A549 (cell line): Measurements from ENCODE around the gene TMEM175. TPM values are rescaled to one million over a fixed set of nuclear protein-coding genes. Genes with fewer than 3 reads are reported as not detected.
"Not testable (repeated sequence)": the region's sequence is repeated elsewhere in the genome, so short reads cannot be mapped to it uniquely, and the experiment has no call there.

Experiments
- ATAC-seq, 2 experiments: fragments of 200-7000 bp in 1 of 2; fragments of >200 bp in 1 of 2; cut with Nextera tagmentation in 1 of 2; cut with Tn5 transposase in 1 of 2; 3 replicates each; pipeline versions ENCODE4 v1.8.0 to v1.9.1; 2018 to 2020; ENCODE audit warnings: mild to moderate bottlenecking in 1 of 2, moderate library complexity in 1 of 2
- CTCF ChIA-PET: fragments of 300-600 bp; sonication (Branson Sonifier 250); formaldehyde crosslinking; extraction: SDS; loops from one replicate; lab custom pipeline; 2021; ENCODE audit warnings: antibody characterized with exemption, inconsistent platforms; lab: Yijun Ruan, JAX
- POLR2A ChIA-PET: fragments of 350-600 bp; formaldehyde crosslinking; extraction: SDS; loops from one replicate; lab custom pipeline; 2021; ENCODE audit warnings: antibody characterized with exemption, inconsistent platforms; lab: Yijun Ruan, JAX
- DNase-seq, 2 experiments: peaks; one replicate each; pipeline versions ENCODE4 v3.0.0 to v3.0.0-alpha.2; 2011 to 2016; ENCODE audit warnings: low read depth in 1 of 2, low spot score in 1 of 2
- FAIRE-seq: peaks from 2 replicates; lab custom pipeline; 2011; peaks lifted over from hg19 to GRCh38; lab: Jason Lieb, UNC
- H3K27ac ChIP-seq, 2 experiments: fragments of >200 bp; sonication (Bioruptor Twin); formaldehyde crosslinking; 3 replicates each; pipeline ENCODE4 v1.5.1; 2016 to 2017
- H3K4me1 ChIP-seq: fragments of >200 bp; sonication (Bioruptor Twin); formaldehyde crosslinking; 3 replicates; pipeline ENCODE4 v1.6.1; 2016
- H3K4me2 ChIP-seq: fragments of >200 bp; sonication (Bioruptor Twin); formaldehyde crosslinking; 3 replicates; pipeline ENCODE4 v1.6.1; 2016
- H3K4me3 ChIP-seq: fragments of >200 bp; sonication (Bioruptor Twin); formaldehyde crosslinking; 3 replicates; pipeline ENCODE4 v1.5.1; 2016
- H3K9me3 ChIP-seq: fragments of >200 bp; sonication (Bioruptor Twin); formaldehyde crosslinking; 3 replicates; pipeline ENCODE4 v1.6.1; 2016
- FOSB ChIP-seq: fragments of 250-450 bp; sonication (Bioruptor Pico); IDR thresholded peaks from 2 replicates; pipeline ENCODE4 v1.5.0; 2020; ENCODE audit warnings: mild to moderate bottlenecking, moderate library complexity
- GATA3 ChIP-seq: IDR thresholded peaks from 2 replicates; pipeline ENCODE4 v1.6.1; 2012; ENCODE audit warnings: borderline replicate concordance
- HDAC2 ChIP-seq: fragments of 200-600 bp; sonication (generic); IDR thresholded peaks from 2 replicates; pipeline ENCODE4 v1.6.1; 2016
- HEYL ChIP-seq: fragments of 250-450 bp; sonication (Bioruptor Pico); IDR thresholded peaks from 2 replicates; pipeline ENCODE4 v1.8.0; 2021; ENCODE audit warnings: mild to moderate bottlenecking, moderate library complexity
- JUN ChIP-seq, 2 experiments: fragments of >200 bp; sonication (Bioruptor Twin); formaldehyde crosslinking; IDR thresholded peaks; 2 replicates in 1 of 2; 3 replicates in 1 of 2; pipeline ENCODE4 v1.6.1; 2016 to 2017
- MAFK ChIP-seq: fragments of 450-650 bp; IDR thresholded peaks from 2 replicates; pipeline ENCODE4 v1.6.1; 2014; ENCODE audit not compliant: partially characterized antibody
- MYC ChIP-seq: IDR thresholded peaks from 2 replicates; pipeline ENCODE4 v1.6.1; 2012; ENCODE audit warnings: mild to moderate bottlenecking, inconsistent platforms, low read length, improper control_type of control experiment, borderline replicate concordance
- PHF8 ChIP-seq: fragments of 200-600 bp; sonication (generic); IDR thresholded peaks from 2 replicates; pipeline ENCODE4 v1.6.1; 2016; ENCODE audit warnings: low read depth, mild to moderate bottlenecking, antibody characterized with exemption, moderate library complexity, borderline replicate concordance
- RCOR1 ChIP-seq: fragments of 150-350 bp; IDR thresholded peaks from 2 replicates; pipeline ENCODE4 v1.6.1; 2014; ENCODE audit warnings: antibody characterized with exemption, low read length, low read depth
- SMC3 ChIP-seq: fragments of >200 bp; sonication (Bioruptor Twin); formaldehyde crosslinking; IDR thresholded peaks from 3 replicates; pipeline ENCODE4 v1.6.1; 2018; ENCODE audit warnings: inconsistent platforms
- ZC3H11A ChIP-seq: fragments of 450-650 bp; IDR thresholded peaks from 2 replicates; pipeline ENCODE4 v1.6.1; 2014; ENCODE audit warnings: antibody characterized with exemption, mild to moderate bottlenecking
- ZSCAN20 ChIP-seq: fragments of 250-450 bp; sonication (Bioruptor Pico); IDR thresholded peaks from 2 replicates; pipeline ENCODE4 v1.8.0; 2022; ENCODE audit warnings: mild to moderate bottlenecking, moderate library complexity
- WGBS: methylation state at CpG from one replicate; pipeline ENCODE4 v1.1.6; 2017; ENCODE audit errors: missing lambda C conversion rate; 5-methylcytosine and 5-hydroxymethylcytosine counted together
- polyA plus RNA-seq, 4 experiments: library from polyadenylated mRNA; depleted of rRNA in 3 of 4; stranded (reverse); fragments of >200 nt; fragmentation: RNase III in 1 of 4; extraction: RNeasy Plus Mini Kit Qiagen cat#74134 plus additional on column Dnase treatment in 1 of 4; gene quantifications; 2 replicates in 3 of 4; 3 replicates in 1 of 4; pipeline ENCODE4 v1.2.3, GENCODE V29; 2011 to 2017
- TF ChIP-seq, protein P1 (sequence below): IDR thresholded peaks from 2 replicates; pipeline ENCODE4 v1.6.1; 2012
- TF ChIP-seq, protein P2 (sequence below): fragments of 150-350 bp; IDR thresholded peaks from 2 replicates; pipeline ENCODE4 v1.6.1; 2014; ENCODE audit warnings: low read depth, mild to moderate bottlenecking, low read length

TMEM175 gene
- polyA plus RNA-seq, 2 of the 4 experiments (the other 2 are of a cell fraction) = 15.7 to 19.4 TPM

DNA sequence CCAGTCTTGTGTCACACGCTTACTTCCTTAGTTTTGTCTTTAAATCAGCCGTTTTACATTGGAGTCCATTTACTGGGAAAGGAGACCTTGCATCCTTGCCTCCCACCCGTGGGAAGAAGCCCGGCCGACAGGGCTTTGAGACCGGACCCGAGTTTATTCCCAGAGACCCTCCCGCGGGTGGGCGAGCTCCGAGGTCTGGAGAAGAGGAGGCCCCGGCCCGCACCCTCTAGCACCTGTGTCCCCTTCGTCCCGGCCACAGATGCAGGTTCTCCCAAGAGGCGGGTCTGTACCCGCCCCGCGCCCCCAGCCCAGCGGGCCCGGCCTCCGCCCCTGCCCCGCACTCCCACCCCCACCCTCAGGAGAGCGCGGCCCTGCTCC, 64.7 kb downstream of the TMEM175 start (continued):
- TF ChIP-seq MAFK (no peak), SMC3 (no peak), MYC (no peak), HEYL (no peak)
- TF ChIP-seq, all 56 proteins: peak for 0

DNA sequence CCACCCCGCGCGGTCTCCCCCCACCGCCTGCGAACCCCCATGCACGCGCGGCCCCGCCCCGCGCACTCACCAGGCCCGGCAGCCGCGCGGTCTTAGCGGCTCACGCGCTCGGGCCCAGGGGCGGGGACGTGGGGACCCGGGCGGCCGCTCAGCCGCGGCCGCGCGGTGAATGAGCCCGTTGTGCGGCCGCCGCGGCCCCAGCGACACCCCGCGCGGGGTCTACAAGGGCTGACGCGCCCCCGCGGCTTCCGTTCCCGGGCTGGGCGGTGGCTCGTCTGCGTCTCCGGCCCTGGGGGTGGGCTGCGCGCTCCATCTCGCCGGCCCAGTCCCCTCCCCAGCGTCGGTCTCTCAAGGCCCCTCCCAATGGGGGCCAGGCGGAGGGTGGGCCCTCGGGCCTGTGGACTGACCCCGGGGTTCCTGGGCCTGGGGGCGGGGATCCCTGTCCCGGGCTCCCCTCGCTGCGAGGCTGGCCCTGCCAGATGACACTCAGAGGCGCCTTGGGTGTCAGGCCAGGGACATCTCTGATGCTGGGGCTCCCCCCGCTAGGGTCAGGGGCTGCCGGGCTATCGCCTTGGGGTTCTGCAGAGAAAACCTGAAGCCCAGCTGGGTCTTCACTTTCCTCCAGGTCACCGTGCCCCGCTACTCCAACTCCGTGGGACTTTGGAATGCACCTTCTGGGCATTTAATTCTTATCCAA, 65.3 kb downstream of the TMEM175 start:
- TF ChIP-seq PHF8 = no peak
- TF ChIP-seq HDAC2 = no peak
- TF ChIP-seq ZSCAN20 (CRISPR knock-in tag) = no peak
- no peak for TF ChIP-seq FOSB
- no peak for TF ChIP-seq JUN (IDR thresholded peaks at IDR 0.05)
- TF ChIP-seq MYC = no peak
- Histone ChIP-seq H3K27ac (peak overlapping the region; percentile 62 to 91; a peak in 5 of 6 replicates), H3K4me2 (peak overlapping the region; percentile 86), H3K9me3 (no peaks in the 10 kb centered on the region), H3K4me3 (peak overlapping the region; percentile 41), H3K4me1 (peaks cover 19% of the 10 kb centered on the region)
- FAIRE-seq = no peak
- DNase-seq = no peak
- ChIA-PET CTCF (no interaction called here), POLR2A (no interaction called here)
- 50% methylated on average over 5 of the region's 68 CpGs for WGBS
- peak in 1 of 2 experiments; percentile 4; a peak in 1 of 6 replicates for ATAC-seq

DNA sequence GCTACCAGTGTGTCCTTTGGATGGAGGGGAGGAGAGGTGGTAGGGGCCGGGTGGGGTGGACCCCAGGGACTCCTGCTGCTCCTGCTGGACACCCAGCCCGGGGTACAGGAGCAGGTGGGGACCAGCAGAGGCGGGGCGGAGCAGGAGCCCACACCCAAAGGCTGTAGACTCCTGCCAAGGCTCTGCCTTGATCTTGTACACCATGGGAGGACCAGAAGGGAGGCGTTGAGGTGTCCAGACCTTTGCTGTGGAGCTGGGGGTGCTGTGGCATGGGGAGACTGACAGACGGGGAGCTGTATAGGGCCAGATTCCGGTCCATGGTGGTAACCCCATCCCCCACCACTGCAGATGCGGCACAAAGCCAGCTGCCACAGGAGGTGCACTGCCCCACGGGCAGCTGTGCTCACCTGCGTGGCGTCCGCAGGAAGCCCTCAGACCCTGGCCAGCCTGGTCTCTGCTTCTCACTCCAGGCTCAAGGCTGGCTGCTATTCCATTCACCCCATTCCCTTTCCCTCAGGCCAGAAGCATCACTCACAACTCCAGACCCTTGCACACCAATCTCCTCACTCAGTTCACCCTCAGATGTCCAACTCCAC, 65.9 kb downstream of the TMEM175 start:
- Histone ChIP-seq H3K4me2 (peak overlapping the region; percentile 86; the same call in 2 of the 3 replicates), H3K4me3 (peak overlapping the region; percentile 41; the same call in 1 of the 3 replicates), H3K4me1 (peaks cover 13% of the 10 kb centered on the region), H3K9me3 (no peaks in the 10 kb centered on the region), H3K27ac (peak overlapping the region in 1 of 2 experiments; percentile 91; a peak in 2 of 6 replicates)
- 86% methylated on average over 9 of the region's 12 CpGs for WGBS
- DNase-seq (no peak), ATAC-seq (no peak; a peak in 1 of 6 replicates), FAIRE-seq (no peak)
- TF ChIP-seq GATA3 = no peak
- TF ChIP-seq HEYL = no peak
- TF ChIP-seq, protein P1, sequence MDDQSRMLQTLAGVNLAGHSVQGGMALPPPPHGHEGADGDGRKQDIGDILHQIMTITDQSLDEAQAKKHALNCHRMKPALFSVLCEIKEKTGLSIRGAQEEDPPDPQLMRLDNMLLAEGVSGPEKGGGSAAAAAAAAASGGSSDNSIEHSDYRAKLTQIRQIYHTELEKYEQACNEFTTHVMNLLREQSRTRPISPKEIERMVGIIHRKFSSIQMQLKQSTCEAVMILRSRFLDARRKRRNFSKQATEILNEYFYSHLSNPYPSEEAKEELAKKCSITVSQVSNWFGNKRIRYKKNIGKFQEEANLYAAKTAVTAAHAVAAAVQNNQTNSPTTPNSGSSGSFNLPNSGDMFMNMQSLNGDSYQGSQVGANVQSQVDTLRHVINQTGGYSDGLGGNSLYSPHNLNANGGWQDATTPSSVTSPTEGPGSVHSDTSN = no peak
- TF ChIP-seq, protein P2, sequence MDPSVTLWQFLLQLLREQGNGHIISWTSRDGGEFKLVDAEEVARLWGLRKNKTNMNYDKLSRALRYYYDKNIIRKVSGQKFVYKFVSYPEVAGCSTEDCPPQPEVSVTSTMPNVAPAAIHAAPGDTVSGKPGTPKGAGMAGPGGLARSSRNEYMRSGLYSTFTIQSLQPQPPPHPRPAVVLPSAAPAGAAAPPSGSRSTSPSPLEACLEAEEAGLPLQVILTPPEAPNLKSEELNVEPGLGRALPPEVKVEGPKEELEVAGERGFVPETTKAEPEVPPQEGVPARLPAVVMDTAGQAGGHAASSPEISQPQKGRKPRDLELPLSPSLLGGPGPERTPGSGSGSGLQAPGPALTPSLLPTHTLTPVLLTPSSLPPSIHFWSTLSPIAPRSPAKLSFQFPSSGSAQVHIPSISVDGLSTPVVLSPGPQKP = no peak
- no peak for TF ChIP-seq HDAC2
- no peak for TF ChIP-seq FOSB
- TF ChIP-seq ZC3H11A = no peak
- TF ChIP-seq RCOR1 = no peak
- TF ChIP-seq, all 56 proteins: peak for 0
- POLR2A ChIA-PET = no interaction called here
- CTCF ChIA-PET = no interaction called here

DNA sequence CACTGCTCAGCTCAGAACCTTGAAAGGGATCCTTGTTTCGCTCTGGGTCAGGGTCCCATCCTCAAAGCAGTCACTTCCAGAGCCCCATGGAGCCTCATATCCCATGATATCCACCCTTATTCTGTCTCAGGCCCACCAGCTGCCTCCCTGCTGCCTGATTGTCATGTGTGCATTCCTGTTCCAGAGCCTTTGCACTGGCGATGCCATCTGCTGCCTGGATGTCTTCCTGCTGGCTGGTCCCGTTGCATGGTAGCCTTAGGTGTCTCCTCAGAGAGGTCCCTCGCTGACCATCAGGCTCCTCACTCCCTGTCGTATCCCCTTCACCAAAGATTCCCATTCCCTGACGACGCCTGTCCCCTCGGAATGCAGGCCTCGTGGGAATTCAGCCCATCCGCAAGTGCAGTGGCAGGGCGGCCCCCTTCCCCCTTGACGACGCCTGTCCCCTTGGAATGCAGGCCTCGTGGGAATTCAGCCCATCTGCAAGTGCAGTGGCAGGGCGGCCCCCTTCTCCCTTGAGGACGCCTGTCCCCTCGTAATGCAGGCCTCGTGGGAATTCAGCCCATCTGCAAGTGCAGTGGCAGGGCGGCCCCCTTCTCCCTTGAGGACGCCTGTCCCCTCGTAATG, 67.1 kb downstream of the TMEM175 start:
- H3K4me3 ChIP-seq, CTCF ChIA-PET, DNase-seq, FAIRE-seq, H3K27ac ChIP-seq, H3K9me3 ChIP-seq, H3K4me1 ChIP-seq, POLR2A ChIA-PET, H3K4me2 ChIP-seq: not testable (repeated sequence)
- peak; percentile 13 to 28; a peak in 1 of 6 replicates for ATAC-seq
- 81% methylated on average over 15 of the region's 21 CpGs for WGBS
